GF-D8 (cell line): ENCODE results near the gene SMIM27.
"Not testable (repeated sequence)": the region's sequence is repeated elsewhere in the genome, so short reads cannot be mapped to it uniquely, and the experiment has no call there.

Experiments used
- DNase-seq: peaks from one replicate; lab custom pipeline; 2025; lab: John Stamatoyannopoulos, UW

SMIM27 gene, protein sequence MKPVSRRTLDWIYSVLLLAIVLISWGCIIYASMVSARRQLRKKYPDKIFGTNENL

DNA sequence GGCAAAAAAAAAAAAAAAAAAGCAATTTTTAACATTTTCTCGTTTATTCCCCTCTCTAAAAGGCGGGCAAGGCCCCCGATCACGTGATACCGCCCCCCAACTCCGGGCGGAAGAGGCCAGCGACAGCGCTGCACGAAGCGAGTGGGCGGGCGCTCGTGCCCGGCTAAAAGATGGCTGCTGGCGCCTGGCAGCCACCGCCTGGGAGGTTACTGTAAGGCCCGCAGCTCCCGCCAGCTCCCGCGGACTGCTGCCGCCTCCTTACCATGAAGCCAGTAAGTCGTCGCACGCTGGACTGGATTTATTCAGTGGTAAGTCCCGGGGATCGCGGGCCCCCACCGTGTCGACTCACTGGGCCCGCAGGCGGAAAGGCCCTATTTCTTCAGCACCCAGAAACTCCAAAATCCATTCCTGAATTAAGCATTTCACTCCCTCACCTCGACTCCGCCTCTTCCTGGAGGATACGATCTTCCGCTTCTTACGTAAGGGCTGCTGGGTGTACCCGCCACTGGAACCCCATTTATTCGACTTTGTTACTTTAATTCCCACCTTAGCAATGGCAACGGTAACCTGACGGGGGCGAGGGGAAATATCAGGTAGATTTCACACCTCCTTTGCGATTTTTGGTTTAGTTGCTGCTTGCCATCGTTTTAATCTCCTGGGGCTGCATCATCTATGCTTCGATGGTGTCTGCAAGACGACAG, at the start of gene SMIM27, which contains the start of gene TOPORS:
SMIM27 (plus strand) TSS at position 156 of the 701 bp plus-strand sequence; CDS start at position 264, 108 bp downstream.
TOPORS (minus strand) TSS at position 415 of the 701 bp plus-strand sequence; CDS start at position 265, 150 bp downstream.
- DNase-seq, result peak; percentile 86

DNA sequence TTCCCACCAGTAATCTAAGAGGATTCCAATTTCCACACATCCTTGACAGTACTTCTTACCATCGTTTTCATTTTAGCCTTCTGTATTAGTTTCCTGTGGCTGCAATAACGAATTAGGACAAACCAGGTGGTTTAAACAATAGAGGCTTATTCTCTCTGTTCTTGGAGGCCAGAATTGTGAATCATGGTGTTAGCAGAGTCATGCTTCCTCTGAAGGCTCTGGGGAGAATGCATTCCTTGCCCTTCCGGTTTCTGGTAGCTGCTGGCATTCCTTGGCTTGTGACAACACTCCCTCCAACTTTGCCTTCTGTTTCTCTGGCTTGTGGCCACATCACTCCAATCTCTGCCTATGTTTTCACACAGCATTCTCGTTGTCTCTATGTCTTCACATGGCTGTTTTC, 49.7 kb upstream of the SMIM27 start:
- DNase-seq, result no peak

DNA sequence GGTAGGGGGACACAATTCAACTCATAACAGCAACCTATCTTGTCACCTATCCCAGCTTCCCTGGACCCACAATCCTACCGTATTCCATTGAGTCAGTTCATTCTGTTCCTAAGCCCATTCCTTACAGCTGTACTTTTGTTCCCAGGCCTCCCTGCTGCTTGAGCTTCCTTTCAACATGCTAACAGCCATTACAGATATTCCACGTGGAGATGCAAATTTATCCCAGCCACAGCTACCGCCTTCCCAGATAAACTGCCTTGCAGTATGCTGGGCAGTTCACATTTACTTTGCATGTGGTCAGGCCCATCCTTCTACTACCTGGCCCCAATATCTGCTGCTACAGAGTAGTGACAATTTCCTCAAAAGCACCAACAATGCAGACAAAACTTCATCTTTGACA, 49.1 kb upstream of the SMIM27 start:
- DNase-seq, result no peak

DNA sequence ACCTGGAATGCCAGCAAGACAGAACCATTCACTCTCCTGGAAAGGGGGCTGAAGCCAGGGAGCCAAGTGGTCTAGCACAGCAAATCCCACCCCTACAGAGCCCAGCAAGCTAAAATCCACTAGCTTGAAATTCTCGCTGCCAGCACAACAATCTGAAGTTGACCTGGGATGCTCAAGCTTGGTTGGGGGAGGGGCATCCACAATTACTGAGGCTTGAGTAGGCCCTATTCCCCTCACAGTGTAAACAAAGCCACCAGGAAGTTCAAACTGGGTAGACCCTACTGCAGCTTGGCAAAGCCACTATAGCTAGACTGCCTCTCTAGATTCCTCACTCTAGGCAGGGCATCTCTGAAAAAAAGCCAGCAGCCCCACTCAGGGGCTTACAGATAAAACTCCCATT, 43.4 kb upstream of the SMIM27 start:
- no peak for DNase-seq

DNA sequence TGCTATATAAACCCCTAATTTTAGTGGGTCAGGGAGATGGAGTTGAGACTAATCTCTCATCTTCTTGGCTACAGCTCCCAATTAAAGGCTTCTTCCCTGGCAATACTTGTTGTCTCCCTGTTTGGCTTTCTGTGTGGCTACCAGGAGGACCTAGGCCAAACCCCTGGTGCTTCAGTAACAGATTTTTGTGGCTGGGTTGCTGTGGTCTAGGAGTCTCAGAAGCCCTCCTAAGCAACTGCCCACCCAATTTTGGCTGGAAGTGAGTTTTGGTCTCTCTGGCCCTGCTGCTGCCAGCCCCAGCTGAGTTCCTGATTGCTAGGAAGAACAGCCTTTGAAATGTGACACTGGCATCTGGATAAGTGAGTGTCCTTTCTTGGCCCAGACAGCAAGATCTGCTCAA, 35.9 kb upstream of the SMIM27 start:
- DNase-seq, result no peak

DNA sequence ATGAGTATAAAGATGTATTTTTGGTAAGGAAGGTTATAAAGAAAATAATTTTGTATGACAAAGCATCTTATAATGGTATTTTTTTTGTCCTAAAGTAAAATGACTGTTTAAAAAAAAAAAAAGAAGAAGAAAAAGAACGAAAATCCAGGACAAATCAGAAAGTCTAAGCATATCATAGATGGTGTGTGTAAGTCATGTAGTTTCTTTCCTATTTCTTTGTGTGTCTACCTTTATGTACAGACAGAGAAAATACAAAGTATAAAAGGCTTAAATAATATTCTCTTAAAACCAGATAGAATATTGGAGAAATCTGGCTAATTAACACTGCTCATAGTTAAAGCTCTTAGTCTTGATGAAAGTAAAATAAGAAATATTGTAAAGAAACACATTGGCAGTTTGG, 33.9 kb upstream of the SMIM27 start:
- no peak for DNase-seq

DNA sequence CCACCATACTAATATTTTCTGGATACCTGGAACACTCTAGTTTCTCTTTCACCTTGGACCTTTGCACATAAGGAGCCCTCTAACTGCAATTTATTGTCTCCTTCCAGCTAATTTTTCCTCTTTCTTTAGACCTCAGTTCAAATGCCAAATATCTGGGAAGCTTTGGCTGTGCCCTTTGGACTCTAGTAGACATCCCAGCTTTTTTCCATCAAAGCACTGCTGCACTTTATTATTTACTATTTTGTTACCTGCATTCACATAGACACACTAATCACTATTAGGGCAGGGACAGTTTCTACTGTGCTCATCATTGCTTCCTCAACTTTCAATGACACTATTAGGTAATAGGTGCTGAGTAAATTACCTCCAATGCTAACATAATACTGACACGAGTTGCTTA, 28.2 kb upstream of the SMIM27 start:
- DNase-seq, result no peak

DNA sequence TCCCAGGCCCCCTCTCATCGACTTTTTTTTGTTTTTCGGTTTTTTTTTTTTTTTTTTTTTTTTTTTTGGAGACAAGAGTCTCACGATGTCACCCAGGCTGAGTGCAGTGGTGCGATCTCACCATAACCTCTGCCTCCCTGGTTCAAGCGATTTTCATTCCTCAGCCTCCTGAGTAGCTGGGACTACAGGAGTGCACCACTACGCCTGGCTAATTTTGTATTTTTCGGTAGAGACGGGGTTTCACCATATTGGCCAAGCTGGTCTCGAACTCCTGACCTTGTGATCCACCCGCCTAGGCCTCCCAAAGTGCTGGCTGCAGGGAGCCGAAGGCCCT, 27.6 kb upstream of the SMIM27 start:
- not testable (repeated sequence) for DNase-seq

DNA sequence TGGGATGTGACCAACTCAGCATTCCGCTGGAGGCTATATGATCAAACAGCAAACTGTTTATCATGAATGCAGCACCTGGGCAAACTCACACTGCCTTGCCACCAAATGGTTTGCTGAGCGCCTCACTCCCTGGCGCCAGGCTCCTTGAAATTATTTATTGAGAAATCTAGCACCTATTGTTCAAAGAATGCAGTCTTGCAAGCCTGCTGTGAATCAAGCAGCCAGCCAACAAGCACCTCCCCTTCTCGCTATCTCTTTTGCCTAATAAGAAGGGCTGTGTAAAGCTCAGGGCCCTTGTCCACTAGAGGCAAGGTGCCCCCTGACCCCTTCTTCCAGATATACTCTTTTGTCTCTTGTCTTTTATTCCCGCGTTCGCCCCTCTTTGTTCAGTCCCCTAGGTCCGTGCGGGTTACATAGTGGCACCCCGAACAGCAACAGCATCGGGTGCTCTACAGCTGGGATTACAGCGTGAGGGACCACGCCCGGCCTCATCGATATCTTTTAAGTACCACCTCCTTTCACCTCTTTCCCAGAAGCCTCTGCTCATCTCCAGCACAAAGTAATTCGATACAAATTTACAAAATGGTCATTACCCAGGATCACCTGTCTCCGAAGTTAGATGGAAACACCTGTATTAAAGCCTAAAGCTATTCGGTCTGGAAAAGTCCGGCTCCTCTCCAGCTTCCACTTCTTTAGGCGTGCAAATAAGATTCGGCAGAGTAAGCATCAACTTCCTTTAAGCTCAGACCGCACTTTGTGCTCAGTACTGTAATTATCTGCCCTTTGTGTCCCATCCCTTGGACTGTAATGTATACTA, 27.0 kb upstream of the SMIM27 start:
- no peak for DNase-seq

DNA sequence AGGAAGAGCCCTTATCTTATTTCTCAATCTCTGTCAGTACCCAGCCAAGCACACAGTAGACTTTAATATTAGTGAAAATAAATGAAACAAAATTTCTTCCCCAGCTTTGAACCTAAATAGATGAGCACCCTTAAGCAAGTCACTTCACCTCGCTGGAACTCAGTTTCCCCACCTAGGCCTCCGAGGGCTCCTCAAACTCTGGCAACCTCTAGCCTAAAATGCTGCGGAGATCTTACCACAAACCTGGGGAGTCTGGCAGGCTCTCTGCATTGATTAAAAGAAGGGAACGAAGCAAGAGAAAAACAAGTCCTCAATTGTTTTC, 26.5 kb upstream of the SMIM27 start:
- DNase-seq, result no peak

DNA sequence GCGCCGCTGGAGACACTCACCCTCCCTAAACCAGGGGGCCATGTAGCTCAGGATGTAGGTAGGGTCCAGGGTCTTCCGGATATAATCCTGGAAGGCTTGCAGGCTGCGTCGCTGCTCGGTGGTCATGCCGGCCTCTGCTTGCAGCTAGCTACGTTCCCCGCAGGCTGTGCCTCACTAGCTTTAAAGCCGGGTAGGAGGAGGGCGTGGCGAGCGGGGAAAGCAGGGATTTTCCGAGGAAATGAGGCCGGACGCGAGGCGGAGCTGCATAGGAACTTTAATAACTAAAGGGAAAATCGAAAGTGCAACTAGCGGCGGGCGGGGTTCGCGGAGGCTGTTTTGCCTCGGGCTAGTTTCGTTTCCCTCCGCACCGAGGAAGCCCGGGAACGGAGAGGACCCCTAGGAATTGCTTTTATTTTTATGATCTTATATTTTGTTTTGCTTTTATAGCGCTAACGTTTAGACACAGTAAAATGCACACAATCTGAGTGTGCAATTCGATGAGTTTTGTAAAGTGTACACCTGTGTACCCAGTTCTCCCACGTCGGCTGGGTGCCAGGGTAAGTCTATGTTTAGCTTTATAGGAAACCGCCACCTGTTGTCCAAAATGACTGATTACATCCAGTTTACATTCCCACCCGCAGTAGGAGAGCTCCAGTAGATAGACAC, 26.0 kb upstream of the SMIM27 start, which contains the start of gene RIGI:
RIGI (minus strand) TSS at position 156 of the 666 bp plus-strand sequence; CDS start at position 126, 30 bp downstream.
- peak; percentile 37 for DNase-seq

DNA sequence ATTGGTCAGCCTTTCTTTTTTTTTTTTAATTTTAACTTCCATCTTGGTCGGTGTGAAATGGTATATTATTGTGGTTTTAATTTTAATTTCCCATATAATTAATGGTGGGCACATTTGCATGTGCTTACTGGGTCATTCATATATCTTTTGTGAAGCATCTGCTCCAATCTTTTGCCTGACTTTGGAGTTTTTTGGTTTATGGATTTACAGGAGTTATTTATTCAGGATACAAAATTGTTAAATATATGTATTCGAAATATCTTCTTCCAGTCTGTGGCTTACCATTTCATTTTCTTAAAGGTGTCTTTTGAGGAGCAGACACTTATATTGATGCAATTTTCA, 25.4 kb upstream of the SMIM27 start:
- DNase-seq, result no peak

DNA sequence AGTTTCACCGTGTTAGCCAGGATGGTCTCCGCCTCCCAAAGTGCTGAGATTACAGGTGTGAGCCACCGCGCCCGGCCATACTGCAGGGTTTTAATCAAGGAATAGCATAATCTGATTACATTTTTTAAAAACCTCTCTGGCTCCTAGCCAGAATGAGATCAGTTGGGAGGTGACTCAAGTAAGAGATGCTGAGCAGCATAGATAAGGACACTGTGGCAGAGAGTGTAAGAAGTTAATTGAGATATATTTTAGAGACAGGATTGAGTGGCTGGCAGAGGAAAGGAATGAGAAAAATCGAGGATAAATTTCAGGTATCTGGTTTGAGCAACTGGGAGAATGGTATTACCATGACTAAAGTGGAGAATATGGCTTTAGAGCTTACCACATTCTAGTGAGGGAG, 18.8 kb upstream of the SMIM27 start:
- DNase-seq, result no peak

DNA sequence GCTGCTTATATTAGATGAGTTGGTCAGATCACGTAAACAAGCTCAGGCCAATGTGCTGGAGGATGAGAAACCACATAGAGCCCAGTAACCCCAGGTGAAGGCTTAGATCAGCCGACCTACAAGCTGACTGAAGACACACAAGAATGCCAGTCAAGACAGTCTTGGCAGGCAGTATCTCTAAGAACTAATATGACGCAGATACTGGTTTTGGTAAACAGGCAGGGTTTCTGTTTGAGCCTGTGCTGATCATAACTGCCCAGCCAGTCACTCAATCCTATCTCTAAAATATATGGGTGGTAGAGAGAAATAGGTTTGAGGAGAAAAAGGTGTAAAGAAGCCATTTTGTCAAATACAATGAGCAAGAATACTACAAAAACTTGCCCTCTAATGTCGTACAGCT, 18.3 kb upstream of the SMIM27 start:
- no peak for DNase-seq

DNA sequence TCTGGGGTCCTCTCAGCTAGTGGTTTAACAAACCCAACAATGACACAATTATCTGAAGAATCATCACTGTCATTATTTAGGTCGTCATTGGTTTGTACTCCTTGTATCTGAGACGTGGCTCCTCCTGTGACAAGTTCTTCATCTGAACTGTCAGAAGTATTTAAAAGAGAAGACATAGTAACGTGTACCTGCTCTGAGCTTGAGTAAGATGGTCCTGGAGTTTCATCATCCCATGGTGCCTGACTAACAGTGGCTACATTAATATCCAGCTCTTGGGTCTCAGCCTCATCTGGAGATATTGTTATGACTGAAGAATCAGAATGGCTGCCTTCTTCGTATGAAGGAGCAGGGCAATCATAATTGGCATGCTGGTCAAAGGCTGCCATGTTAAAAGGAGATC, 9.1 kb upstream of the SMIM27 start:
- no peak for DNase-seq

DNA sequence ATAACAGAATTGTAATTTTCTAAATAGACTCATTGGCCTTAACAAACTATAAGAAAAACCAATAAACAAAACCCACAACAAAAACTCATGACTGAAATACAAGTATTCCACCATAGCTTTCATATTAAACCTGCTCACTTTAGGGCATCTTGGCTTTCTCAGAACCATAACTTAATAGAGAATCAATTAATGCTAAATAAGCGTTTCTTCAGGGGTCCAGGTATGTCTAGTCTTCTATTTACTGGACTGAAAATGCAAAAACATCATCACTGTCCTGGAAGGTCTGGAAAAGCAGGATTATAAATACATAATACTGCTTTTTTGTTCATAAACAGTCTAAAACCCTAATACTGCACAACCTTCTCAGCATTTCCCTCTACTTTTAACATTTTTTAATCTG, 6.2 kb upstream of the SMIM27 start:
- no peak for DNase-seq

DNA sequence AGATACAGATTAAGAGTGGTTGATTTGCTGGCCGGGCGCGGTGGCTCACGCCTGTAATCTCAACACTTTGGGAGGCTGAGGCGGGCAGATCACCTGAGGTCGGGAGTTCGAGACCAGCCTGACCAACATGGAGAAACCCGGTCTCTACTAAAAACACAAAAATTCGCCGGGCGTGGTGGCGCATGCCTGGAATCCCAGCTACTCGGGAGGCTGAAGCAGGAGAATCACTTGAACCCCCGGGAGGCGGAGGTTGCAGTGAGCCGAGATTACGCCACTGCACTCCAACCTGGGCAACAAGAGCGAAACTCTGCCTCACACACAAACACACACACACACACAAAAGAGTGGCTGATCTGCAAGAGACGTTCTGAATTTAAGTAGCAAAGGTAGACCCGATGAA, 3.9 kb upstream of the SMIM27 start:
- DNase-seq, result not testable (repeated sequence)

DNA sequence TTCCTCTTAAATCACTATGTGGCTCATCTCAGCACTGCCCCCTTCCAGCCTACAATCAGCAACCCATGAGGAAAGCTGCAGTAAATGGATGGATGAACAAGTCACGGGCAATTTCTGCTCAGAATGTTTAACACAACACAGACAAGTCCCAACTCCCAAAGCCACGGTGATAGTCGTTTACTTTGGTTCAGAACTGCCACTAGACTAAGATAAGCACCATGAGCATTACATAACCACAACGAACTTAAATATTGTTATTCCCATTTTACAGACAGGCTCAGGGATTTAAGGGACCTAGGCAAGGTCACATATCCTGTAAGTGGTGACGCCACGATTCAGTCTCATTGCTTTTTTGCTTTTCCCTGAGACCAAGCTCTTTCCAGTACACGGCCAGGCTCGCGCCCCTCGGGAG, 2.0 kb upstream of the SMIM27 start:
- DNase-seq, result no peak

DNA sequence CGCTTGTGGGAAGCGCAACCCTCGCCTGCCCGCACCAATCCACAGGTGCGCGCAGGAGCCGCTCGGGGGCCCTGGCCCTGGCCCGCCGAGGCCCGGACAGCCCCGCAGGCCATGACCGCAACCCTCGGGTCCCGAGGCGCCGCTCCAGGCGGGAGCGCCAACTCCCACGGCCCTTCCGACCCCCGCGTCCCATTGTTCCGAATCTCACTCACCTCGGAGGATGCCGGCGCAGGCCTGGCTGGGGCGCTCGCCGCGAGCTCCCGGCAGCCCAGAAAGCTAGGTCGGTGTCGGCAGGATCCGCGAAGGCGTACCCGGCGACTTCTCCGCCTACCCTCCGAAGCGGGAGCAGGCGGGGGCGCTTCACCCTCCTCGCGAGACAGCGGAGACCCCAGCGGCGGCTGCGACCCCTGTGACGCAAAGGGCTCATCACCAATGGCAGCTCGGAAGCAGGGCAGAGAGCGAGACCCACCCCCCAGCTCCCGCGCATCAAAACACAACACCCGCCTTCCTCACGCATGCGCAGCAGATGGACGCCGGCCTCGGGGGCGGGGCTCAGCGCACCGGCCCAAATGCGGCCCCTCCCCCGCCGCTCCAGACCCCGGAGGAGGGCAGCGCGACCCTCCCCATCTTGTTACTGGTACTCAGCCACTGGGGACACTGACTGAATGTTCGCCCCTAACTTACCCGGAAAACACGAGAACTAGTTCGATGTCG, 1.4 kb upstream of the SMIM27 start:
- peak; percentile 44 for DNase-seq

DNA sequence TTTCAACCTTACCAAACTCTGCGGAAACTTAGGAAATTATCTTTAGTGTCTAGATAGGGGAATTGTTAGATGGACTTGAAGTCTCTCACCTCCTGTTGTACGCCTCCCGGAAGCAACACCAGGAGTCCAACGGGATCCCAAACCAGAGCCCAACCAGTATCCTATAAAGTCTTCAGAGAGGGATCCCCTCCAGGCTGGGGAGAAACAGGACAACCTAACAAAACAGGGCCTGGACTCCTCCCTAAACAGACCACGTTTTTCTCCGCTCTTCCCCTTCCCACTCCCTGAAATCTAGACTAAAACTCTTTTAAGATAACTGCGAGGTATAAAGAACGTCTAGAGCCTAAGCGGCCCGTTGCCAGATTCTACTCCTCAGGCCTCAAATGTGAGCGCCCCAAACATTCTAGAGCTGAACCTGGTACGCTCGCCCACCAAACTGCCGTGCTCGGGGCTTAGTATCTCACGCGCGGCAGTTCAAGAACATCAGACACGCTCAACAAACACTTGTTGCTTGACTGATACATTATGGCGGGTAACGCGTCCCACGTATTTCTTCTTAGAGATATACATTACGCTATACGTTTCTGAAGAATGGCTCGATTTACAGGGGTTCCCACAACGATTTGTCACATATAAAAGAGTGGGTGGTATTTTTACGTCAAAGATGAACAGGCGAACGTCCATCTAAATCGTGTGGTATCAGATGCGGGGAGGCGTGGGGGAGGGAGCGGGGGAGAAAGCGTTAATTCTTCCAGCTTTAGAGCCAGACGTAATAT, 663 bp upstream of the SMIM27 start:
- peak; percentile 3 for DNase-seq

DNA sequence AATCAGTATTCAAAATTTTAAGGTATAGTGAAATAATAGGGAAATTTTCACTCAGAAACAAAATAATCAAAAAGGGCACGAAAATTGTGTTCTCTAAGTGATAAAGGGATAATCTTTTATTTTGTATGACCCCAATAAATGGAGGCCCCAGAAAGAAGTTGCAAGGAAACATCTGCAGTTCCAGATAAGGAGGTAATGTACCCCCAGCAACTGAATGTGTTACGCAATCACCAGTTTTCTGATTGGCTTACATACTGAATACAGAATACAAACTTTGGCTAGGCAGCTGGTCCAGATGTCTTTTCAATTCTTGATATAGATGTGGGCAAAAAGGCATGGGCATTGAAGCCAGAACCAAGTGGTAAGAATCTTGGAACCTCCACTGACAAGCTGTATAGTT, 2.0 kb downstream of the SMIM27 start:
- peak; percentile 71 for DNase-seq

DNA sequence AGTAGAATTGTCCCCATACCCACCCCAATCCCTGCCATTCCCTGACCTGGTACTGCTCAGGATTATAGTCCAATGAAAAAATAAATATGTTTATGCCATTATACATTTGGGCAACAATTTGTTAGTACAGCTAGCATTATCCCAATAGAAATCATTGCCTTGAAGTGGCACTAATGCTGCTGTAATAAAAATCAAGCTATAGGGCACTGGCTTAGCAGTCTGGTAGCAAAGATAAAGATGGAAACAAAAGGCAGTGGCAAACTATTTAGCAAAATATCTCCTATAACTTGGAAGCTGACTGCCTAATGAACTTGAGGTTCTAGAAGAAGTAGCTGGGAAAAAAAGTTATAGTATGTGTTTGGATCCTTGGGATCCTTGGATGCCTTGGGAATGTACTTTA, 2.5 kb downstream of the SMIM27 start:
- no peak for DNase-seq
